Suprapubic skin (tissue), 3 donors: Measurements from ENCODE around the gene OR6Q1.

ENCODE experiments used
- POLR2A ChIP-seq, 2 donors: fragments of 450-650 bp; IDR thresholded peaks; one replicate each; pipeline ENCODE4 v1.6.1; 2017; ENCODE audit warnings: antibody characterized with exemption in 2 of 2, mild to moderate bottlenecking in 2 of 2, moderate library complexity in 2 of 2
- TF ChIP-seq, protein P1 (sequence below), 2 donors: fragments of 200-600 bp in 1 of 2; fragments of 450-650 bp in 1 of 2; sonication (generic) in 1 of 2; IDR thresholded peaks; one replicate each; pipeline ENCODE4 v1.5.1; 2016 to 2019; ENCODE audit warnings: antibody characterized with exemption in 2 of 2, mild to moderate bottlenecking in 1 of 2, moderate library complexity in 1 of 2

DNA sequence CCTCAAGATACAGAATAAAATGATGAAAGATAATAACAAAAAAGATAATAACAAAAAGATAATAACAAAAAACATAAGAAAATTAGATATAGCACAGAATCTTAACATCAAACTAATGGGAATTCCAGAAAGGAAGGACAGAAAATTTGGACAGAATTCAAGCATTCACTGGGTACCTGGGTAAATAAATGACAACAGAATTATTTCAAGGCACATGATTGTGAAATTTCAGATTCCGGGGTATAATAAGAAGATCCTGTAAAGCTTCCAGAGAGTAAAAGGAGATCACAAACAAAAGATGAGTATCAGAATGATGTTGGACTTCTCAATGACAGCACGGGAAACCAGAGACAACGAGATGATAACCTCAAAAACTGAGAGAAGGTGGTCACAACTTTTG is 49.2 kb upstream of the OR6Q1 start:
- TF ChIP-seq, protein P1, sequence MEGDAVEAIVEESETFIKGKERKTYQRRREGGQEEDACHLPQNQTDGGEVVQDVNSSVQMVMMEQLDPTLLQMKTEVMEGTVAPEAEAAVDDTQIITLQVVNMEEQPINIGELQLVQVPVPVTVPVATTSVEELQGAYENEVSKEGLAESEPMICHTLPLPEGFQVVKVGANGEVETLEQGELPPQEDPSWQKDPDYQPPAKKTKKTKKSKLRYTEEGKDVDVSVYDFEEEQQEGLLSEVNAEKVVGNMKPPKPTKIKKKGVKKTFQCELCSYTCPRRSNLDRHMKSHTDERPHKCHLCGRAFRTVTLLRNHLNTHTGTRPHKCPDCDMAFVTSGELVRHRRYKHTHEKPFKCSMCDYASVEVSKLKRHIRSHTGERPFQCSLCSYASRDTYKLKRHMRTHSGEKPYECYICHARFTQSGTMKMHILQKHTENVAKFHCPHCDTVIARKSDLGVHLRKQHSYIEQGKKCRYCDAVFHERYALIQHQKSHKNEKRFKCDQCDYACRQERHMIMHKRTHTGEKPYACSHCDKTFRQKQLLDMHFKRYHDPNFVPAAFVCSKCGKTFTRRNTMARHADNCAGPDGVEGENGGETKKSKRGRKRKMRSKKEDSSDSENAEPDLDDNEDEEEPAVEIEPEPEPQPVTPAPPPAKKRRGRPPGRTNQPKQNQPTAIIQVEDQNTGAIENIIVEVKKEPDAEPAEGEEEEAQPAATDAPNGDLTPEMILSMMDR (IDR thresholded peaks at IDR 0.05): no peak
- no peak for TF ChIP-seq POLR2A (IDR thresholded peaks at IDR 0.05)
